Fibroblast of lung (primary cell): ENCODE results near the gene MRPL16.
"Not testable (repeated sequence)": the region's sequence is repeated elsewhere in the genome, so short reads cannot be mapped to it uniquely, and the experiment has no call there.

Experiments used
- CTCF ChIP-seq, 2 donors: IDR thresholded peaks in 1 of 2; conservative IDR thresholded peaks in 1 of 2; 1 replicate in 1 of 2; 2 replicates in 1 of 2; pipeline ENCODE4 v1.5.1; 2011 to 2012; ENCODE audit warnings: low read length in 2 of 2, control low read depth in 1 of 2, inconsistent platforms in 1 of 2, low read depth in 1 of 2, mild to moderate bottlenecking in 1 of 2
- EZH2 ChIP-seq: IDR thresholded peaks from 2 replicates; pipeline ENCODE4 v1.5.1; 2012; ENCODE audit warnings: low read length, control low read depth, mild to moderate bottlenecking; ENCODE audit errors: missing control alignments

DNA sequence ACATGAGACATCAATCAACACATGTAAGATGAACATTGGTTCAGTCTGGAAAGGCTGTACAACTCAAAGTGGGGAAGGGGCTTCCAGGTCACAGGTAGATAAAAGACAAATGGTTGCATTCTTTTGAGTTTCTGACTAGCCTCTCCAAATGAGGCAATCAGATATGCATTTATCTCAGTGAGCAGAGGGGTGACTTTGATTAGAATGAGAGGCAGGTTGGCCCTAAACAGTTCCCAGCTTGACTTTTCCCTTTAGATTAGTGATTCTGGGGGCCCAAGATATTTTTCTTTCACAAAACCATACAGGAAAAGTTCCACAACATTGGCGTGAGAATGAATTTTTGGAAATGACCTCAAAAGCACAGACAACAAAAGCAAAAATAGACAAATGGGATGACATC lies 5.9 kb upstream of the MRPL16 start:
- TF ChIP-seq CTCF (conservative IDR thresholded peaks at IDR 0.05 in 1 of 2, IDR thresholded peaks at IDR 0.05 in 1 of 2; ENCODE audit: low read depth in 1 of 2, low read length in 2 of 2); EZH2: not testable (repeated sequence)
